Suppressor macrophage treated with lipopolysaccharide for 4 hours (primary cell): ENCODE results near the gene IL1RAP.
A peak's percentile ranks its signal among the peaks of the same experiment; 100 is the strongest.

Source experiments
- DNase-seq: peaks from one replicate; pipeline ENCODE4 v3.0.0-alpha.2; 2020

IL1RAP gene

GRCh38 chr3:190615060-190615384 lies 101.1 kb downstream of the IL1RAP start:
- DNase-seq, result no peak

DNA sequence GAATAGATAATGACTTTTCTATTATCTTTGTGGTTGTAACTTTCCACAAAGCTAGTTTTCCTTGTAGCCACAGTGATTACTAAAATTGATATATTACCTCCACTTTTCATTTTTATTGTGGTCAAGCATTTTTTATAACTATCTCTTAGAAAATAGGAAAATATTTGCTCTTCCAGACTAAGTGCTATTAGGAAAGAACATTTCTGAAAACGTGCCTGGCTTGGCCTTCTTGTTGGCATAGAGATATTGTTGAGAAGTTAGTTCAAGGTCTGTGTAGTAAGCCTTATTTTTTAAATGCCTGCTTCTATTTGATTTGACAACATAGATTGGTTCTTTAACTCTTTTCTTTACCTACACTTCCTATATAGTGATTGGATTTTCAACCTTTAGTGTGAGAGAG lies 101.7 kb downstream of the IL1RAP start:
- DNase-seq, result no peak

DNA sequence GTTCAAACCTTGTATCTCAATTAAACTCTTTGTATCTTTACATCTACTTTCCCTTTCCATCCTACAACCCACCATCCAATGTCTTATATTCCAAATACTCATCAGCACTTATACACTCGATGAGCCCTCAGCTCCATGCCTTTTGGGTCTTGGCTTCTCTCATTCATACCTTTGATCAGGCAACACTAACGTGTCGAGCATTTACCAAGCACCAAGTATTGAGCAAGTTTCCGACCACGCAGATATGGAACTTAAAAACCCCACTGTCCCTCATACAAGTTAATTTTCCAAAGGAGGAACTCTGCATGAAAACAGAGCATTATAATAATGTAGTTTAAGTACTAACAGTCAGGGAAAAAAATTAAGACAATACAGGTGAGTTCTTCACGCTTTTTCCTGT lies 102.8 kb downstream of the IL1RAP start:
- DNase-seq, result no peak

GRCh38 chr3:190617185-190617584 lies 103.3 kb downstream of the IL1RAP start:
- peak; percentile 82 for DNase-seq

GRCh38 chr3:190618330-190619030 lies 104.6 kb downstream of the IL1RAP start:
- peak; percentile 52 for DNase-seq

GRCh38 chr3:190619353-190619752 lies 105.5 kb downstream of the IL1RAP start:
- no peak for DNase-seq

DNA sequence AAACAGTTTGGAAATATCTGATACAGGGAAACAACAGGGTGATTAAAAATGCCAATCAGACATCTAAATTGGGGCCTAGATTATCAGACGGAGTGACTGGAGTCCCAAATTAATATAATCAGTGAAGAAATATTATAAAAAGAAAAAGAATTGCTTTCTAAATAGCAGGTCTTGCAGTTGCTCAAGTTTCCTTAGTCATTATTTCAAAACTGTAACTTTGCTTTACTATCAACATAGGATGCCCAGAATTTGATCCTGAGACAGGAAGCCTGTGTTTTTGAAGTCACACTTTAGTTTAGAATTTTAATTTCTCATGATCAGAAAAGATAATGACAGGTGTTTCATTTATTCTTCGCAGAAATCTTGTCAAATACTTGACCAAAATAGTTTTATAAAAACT lies 105.9 kb downstream of the IL1RAP start:
- DNase-seq, result no peak

DNA sequence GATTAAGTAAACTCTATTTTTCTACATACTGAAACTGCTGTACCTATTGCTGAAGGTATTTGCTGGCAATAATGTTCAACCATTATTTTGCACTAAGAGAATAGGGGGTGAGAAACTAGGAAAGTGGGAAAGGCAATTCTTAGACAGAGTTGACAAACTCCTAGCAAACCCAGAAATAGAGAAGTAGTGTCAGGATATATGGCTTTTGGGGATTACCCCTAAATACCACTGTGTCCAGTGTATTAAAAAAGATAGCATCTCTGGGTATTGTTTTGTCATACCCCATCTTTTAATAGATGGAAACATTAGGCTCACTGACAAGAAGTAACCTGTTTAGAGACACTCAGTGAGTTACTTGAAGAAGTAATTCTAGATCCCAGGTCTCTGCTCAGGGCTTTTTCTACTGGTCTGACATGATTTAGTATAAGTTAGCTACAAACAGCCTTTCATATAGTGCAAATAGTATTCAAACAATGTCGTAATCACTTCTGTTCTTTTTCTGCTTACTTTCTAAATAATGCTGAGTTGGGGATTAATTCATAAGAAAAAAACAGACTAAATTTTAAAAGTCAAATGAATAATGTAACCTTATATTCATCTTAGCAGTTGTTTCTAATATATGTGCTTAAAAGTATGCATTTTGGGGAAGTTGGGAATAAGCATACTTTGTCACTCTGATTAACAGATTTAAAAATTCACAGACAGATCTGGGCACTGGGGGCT lies 107.2 kb downstream of the IL1RAP start:
- peak; percentile 10 for DNase-seq

DNA sequence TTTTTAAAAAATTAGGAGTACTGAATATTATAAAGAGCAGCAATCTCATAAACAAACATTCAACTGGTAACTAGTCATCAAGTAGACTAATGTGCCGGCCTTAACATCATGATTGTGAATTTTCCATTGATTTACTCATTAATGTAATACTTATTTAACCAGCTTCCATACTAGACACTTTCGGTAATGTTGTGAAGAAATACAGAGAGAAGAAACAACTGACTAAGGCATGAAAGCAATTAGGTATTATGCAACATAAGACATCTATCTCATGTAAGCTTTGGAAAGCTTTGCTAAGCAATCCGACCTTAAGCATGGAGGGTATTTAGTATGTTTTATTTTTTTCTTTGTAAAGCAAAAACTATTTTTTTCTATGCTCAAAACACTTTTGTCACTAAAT lies 108.0 kb downstream of the IL1RAP start:
- peak; percentile 71 for DNase-seq

DNA sequence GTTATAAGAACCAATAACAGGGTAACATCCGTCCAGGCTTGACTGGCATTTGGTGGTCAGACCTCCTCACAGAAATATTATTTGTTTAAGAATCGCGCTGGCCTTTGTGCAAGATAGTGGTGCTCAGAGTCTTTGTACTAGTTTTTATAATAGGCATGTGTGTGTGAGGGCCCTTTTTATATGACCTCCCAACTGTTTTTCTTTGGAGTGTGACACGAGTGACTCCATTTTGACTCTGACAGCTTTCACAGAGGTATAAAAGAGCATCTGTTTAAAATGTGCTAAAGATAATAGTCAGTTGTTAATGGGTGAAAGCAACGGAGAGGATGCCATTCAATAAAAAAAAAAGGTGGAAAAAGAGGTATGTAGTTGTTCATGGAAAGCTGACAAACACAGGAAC lies 110.4 kb downstream of the IL1RAP start:
- no peak for DNase-seq

DNA sequence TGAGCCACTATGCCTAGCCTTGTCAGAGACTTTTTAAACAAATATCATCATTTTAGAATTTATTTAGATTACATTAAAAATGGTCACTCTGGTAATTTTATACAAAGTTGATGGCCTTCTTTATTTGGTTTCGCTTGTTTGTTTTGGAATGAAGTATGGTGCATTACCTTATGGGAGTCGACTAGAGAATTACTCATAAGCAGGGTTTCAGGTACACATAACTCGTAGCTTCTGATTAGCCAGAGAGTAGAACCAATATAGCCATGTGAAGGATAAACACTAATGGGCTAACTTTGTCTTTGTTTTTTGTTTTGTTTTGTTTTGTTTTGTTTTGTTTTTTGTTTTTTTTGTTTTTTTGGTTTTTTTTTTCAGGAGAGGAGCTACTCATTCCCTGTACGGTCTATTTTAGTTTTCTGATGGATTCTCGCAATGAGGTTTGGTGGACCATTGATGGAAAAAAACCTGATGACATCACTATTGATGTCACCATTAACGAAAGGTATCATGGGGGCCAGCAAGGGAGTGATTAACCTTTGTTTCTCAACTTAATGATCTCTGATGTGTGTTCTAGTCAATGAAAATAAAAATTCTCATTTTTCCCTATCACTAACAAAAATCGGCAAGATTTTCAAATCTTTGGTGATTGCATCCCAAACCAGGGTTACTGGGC lies 113.2 kb downstream of the IL1RAP start:
- DNase-seq, result no peak

DNA sequence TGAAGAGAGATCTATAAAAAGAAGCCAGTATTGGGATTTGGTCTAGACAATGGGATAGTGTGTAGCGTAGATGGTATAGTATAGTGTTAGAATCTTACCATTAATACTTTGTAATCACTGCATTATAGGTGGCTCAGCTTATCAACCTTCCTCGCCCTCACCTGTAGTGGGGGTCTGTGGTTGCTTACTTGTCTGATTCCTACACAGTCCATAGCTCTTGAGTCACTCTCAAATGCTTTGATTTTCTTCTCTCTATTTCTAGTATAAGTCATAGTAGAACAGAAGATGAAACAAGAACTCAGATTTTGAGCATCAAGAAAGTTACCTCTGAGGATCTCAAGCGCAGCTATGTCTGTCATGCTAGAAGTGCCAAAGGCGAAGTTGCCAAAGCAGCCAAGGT lies 115.2 kb downstream of the IL1RAP start:
- DNase-seq, result no peak

GRCh38 chr3:190631295-190631694 lies 117.4 kb downstream of the IL1RAP start:
- DNase-seq, result no peak

DNA sequence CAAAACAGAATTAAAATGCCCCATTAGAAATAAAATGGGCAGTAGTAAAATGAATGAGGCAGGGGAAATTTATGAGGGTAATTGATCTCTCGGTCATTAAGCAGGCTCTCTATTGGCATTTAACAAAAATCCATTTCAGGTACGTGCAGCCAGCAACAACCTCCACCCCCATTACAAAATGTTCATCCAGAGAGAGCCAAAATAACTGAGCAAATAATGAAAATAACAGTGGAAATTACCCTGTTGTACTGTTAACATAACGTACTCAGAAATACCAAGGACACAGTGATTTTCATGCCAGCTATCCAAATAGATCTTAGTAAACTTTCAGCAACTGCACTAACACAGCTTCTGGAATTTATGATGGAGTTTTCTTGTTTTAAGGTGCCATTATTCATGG lies 127.7 kb downstream of the IL1RAP start:
- DNase-seq, result no peak

DNA sequence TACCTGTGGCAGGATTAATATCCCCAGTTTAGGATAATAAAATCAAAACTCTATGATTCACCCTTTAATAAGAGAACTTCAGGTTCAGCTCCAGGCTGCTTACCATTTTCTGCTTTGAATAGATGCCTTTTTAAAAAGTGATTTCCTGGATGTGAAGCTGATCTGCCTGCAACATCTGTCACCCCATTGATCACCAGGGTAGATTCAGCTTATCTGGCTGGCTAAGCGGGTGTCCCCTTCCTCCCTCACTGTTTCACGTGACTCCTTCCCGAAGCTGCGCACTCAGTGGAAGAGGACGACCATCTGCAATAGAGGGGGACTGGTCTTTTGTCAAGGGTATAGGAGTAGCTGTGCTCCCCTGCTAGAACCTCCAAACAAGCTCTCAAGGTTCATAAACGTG lies 128.1 kb downstream of the IL1RAP start:
- DNase-seq, result no peak

GRCh38 chr3:190644035-190644434 lies 130.2 kb downstream of the IL1RAP start:
- no peak for DNase-seq

DNA sequence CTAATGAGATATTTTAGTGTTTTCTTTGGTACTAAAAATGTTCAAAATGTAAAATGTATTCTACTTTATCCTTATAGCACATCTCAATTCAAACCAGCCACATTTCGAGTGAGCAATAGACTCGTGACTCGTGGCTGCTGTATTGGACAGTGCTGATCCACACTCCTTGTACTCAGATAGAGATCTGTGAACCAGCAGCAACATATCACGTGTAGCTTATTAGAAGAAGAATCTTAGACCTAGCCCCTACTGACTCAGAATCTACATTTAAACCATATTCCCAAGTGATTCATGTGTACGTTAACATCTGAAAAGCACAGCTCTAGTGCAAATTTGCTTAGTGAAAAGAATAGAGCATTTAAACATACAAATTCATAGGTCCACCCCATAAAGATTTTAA lies 130.9 kb downstream of the IL1RAP start:
- DNase-seq, result no peak

GRCh38 chr3:190645932-190646460 lies 132.1 kb downstream of the IL1RAP start:
- DNase-seq, result no peak

DNA sequence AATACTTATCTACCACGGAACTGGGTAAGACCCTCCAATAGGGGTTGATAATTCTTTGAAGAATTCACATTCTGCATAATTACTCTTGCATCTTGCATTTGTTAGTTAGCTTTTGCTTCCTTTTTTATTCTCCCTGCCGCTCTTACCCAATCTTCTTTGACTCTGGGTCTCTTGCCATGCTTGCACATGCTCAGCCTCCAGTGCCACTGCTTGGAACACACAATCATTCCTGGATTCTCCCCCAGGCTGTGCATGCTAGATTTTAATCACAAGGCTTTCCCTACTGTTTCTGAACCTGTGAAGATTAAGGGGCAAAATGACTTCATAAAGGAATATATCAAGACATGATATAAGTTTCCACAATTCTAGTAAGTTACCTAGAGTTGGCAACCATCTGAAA lies 133.1 kb downstream of the IL1RAP start:
- DNase-seq, result no peak

GRCh38 chr3:190655933-190656332 lies 142.0 kb downstream of the IL1RAP start:
- DNase-seq, result no peak

DNA sequence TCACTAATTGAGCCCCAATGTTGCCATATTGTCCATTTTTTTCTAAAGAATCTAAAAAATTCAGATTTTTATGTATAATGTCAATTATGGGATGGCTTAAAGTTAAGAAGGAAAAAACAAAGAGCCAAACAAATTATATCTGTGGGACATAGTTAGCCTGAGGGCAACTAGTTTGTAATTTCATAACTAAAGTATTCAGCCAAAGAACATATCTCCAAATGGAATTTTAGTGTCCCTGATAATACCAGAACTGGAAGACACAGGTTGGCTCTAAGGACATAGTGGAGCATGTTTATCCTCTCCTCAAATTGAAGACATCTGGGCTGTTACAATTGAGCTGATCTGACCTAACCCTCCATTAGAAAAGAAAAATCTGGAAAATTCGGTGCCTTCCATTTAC lies 144.2 kb downstream of the IL1RAP start:
- DNase-seq, result no peak

DNA sequence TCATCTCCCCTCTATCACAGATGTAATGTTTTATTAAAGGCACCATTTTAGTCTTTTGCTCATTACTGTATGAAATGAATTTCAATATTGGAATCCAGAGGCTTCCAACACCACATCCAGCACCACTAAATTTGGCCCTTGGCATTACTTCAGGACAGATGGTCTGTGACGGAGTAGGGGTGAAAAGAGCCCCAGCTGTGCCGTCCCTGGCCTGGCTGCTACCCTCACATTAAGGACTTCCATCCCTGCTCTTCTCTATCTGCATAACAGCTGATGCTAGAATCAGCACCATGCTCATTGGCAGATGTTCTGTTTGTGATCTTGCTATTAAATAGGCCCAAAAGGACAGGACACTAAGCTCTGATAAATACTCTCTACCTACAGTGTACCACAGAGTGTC lies 152.9 kb downstream of the IL1RAP start:
- no peak for DNase-seq

DNA sequence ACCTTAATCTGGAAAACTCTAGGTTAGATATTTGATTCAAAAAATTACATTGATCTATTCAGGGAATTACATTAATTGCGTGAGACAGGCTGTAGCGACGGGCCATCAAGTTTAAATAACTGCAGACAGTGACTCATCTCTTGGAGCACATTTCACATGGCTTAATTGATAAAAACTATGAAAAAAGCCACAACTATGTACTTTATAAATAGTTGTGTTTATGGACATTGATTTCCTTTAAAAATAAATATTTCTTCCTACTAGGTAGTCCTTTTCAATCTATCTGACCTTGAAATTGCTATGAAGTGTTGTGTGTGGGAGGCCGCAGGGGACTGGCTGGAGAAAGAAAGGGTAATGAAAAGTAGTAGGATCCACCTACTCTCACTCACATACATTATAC lies 157.8 kb downstream of the IL1RAP start:
- DNase-seq, result no peak

DNA sequence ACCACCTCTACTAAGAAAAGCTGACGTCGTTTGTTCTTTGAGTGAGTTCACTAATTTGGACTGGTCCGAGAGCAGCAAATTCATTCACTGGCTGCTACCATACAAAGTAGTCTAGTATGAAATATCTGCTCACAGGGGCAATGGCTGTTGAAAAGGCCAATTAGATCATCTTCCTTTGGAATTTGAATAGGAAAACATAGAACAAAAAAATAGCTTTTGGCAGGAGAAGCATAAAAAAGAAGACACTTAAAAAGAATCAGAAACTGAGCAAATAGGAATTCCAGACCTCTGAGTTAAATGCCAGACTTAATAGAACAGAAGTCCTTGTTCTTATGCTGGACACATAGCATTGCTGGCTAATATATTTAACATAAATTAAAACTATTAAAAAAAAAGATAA lies 159.3 kb downstream of the IL1RAP start:
- DNase-seq, result no peak
